HG03103 (cell line): ENCODE measurements around the gene CDK15.
"Not testable (repeated sequence)": the region's sequence is repeated elsewhere in the genome, so short reads cannot be mapped to it uniquely, and the experiment has no call there.

Experiments
- ATAC-seq: cut with Tn5 transposase; IDR thresholded peaks from one replicate; pipeline ENCODE4 v1.9.1; 2021; ENCODE audit warnings: low read depth; ENCODE audit not compliant: unreplicated experiment

The CDK15 gene

GRCh38 chr2:201788371-201788770 is 18.0 kb upstream of the CDK15 start:
- no peak for ATAC-seq

GRCh38 chr2:201789395-201789794 is 16.9 kb upstream of the CDK15 start:
- ATAC-seq: no peak

GRCh38 chr2:201790291-201790690 is 16.0 kb upstream of the CDK15 start:
- ATAC-seq: no peak

GRCh38 chr2:201790989-201791388 is 15.3 kb upstream of the CDK15 start:
- no peak for ATAC-seq

GRCh38 chr2:201793631-201794030 is 12.7 kb upstream of the CDK15 start:
- ATAC-seq: no peak

- no peak for ATAC-seq
These were observed 12.0 kb upstream of the CDK15 start for GRCh38 chr2:201794294-201794693.

- ATAC-seq: no peak
These were observed 10.5 kb upstream of the CDK15 start for GRCh38 chr2:201795607-201796477.

- no peak for ATAC-seq
These were observed 9.9 kb upstream of the CDK15 start for GRCh38 chr2:201796478-201796865.

- ATAC-seq: no peak
These were observed 9.0 kb upstream of the CDK15 start for GRCh38 chr2:201797175-201797840.

GRCh38 chr2:201798252-201798913 is 8.0 kb upstream of the CDK15 start:
- no peak for ATAC-seq

- ATAC-seq: not testable (repeated sequence)
These were observed 7.4 kb upstream of the CDK15 start for GRCh38 chr2:201798914-201799285.

GRCh38 chr2:201807452-201807999 is 1.2 kb downstream of the CDK15 start:
- no peak for ATAC-seq

- no peak for ATAC-seq
These were observed 1.7 kb downstream of the CDK15 start for GRCh38 chr2:201808027-201808426.

GRCh38 chr2:201809633-201810032 is 3.3 kb downstream of the CDK15 start:
- ATAC-seq: no peak

- ATAC-seq: not testable (repeated sequence)
These were observed 4.3 kb downstream of the CDK15 start for GRCh38 chr2:201810604-201811003.

- ATAC-seq: no peak
These were observed 7.8 kb downstream of the CDK15 start for GRCh38 chr2:201813996-201814760.

- no peak for ATAC-seq
These were observed 10.6 kb downstream of the CDK15 start for GRCh38 chr2:201816657-201817575.

GRCh38 chr2:201820383-201821007 is 14.2 kb downstream of the CDK15 start:
- no peak for ATAC-seq

GRCh38 chr2:201821080-201821479 is 14.7 kb downstream of the CDK15 start:
- ATAC-seq: no peak
